Cardiac fibroblast (primary cell): ENCODE data around the gene RBCK1.

Experiments
- DNase-seq, 2 donors: peaks; one replicate each; pipeline versions ENCODE4 v3.0.0 to v3.0.0-alpha.2; 2010; ENCODE audit warnings: low read depth in 2 of 2
- H3K4me3 ChIP-seq, 2 donors: replicated peaks in 1 of 2; 1 replicate in 1 of 2; 2 replicates in 1 of 2; pipeline ENCODE4 v1.5.1; 2011; ENCODE audit warnings: low read depth in 2 of 2, low read length in 2 of 2, mild to moderate bottlenecking in 2 of 2, moderate library complexity in 1 of 2
- CTCF ChIP-seq: IDR thresholded peaks from one replicate; pipeline ENCODE4 v1.5.1; 2011; ENCODE audit warnings: low read depth, mild to moderate bottlenecking, low read length, inconsistent platforms

The RBCK1 gene

DNA sequence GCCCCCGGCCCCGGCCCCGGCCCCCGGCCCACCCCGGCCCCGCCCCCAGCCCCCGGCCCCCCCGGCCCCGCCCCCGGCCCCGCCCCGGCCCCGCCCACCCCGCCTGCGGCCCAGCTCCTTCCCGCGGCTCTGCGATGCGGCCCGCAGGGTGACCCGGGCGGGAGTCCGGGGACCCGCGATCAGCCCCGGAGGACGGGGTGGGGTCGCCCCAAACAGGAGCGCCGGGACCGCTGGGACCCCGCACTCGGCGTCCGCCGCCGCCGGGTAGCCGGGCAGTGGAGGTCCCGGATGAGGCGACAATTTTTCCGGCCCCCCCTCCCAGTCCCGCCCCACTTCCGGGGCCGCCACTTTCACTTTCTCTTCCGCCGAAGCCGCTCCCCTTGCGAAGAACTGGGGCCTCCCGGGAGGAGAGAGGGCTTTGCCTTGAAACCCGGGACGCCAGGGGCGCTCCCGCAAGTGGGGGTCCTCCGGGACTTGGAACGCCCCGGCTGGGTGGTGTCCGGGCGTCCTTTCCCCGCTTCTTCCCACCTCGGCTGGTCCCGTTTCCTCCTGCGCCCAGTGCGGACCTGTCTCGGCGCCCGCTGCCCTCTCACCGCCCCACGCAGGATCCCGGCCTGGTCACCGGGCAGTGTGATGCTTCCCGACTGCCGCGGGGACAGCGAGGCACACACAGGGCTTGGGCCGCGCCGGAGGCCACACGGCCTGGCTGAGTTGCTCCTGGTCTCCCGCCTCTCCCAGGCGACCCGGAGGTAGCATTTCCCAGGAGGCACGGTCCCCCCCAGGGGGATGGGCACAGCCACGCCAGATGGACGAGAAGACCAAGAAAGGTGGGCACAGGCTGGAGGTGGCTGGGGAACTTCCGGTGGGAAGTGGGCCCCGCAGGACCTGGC, at the start of gene RBCK1:
Gene RBCK1, plus strand, starts transcription at position 347 of the 890 bp plus-strand sequence. Its CDS starts 459 bp downstream, at position 806.
- peak within 1 kb of the TSS; percentile 99 for H3K4me3 ChIP-seq
- TF ChIP-seq CTCF, result no peak
- peak; percentile 81 to 89 for DNase-seq

GRCh38 chr20:358891-359555, 49.1 kb upstream of the RBCK1 start:
- DNase-seq, result peak in 1 of 2 donors; percentile 31
- no peak for TF ChIP-seq CTCF

GRCh38 chr20:361561-361960, 46.5 kb upstream of the RBCK1 start:
- H3K4me3 ChIP-seq, result no peak overlapping the region
- DNase-seq, result no peak
- TF ChIP-seq CTCF, result no peak

More at GRCh38 chr20:358891-359555, 49.1 kb upstream of the RBCK1 start:
- no peak overlapping the region for H3K4me3 ChIP-seq

DNA sequence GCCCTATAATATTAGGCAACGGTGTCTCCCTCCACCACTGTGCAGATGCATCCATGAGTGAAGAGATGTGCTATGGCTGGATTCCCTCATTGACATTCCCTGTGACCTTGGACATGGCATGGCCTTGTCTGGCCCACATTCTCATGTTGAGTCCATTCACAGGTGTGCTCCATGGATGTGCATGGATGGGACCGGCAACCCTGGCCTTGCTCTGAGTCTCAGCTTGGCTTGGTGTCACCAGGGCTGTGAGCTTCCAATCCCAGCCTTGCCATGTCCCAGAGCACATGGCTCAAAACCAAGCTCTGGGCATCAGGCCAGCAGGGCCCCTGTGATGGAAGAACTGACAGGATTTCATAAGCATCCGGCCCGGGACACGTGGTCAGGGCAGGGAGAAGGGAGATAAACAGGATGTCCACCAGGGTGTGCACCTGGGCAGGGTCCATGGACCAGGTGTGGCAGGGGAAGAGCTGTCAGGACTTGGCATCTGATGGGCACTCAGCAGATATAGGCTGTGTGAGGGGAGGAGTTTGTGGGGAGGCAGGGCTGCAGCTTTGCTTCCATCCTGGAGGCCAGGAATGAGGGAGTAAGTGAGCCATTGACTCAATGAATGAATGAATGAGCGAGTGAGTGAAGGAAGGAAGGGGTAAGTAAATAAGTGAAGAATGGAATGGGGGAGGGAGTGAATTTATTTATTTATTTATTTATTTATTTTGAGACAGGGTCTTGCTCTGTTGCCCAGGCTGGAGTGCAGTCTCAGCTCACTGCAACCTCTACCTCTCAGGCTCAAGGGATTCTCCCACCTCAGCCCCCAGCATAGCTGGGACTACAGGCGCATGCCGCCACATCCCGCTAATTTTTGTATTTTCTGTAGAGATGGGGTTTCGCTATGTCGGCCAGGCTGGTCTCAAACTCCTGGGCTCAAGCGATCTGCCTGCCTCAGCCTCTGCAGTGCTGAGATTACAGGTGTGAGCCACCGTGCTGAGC, 45.5 kb upstream of the RBCK1 start:
- DNase-seq, result peak; percentile 92 to 95
- TF ChIP-seq CTCF, result peak; percentile 56
- no peak overlapping the region for H3K4me3 ChIP-seq

DNA sequence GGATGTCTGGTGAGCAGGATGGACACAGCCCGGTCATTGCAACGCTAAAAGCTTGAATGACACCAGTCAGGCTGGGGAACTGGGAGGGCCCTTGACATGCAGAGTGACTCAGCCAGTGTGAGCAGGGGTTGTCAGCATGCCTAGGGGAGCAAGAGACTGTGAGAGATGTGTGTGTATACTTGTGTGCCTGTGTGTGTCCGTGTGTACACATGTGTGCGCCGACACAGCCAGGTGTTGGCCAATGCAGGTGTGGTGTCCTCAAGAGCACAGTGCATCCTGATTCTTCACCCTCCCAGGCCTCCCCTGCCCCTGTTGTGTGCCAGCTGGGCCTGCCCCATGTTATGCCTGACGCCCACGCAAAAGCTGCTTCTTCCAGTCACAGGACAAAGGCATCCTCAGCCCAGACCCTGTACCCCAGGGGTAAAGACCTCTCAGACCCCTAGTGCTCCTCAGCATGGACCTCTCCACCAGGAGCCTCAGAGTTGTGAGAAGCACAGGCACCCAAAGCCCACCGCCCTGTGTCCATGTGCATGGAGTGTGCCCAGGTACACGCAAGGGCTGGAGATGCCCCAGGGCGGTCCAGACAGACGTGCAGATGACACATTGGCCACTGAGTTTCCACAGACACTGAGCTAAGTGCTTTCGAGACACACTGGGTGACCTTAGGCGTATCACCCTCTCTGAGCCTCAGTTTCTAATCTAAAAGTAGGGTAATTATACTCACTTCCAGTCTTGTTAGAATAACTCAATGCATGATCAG, 44.6 kb upstream of the RBCK1 start:
- DNase-seq, result no peak
- no peak for TF ChIP-seq CTCF

More for the DNA sequence above, 44.6 kb upstream of the RBCK1 start:
- H3K4me3 ChIP-seq, result no peak overlapping the region
